SK-N-SH treated with all-trans-retinoic acid at 6 μM for 48 hours (cell line): ENCODE data around the gene CCM2.

Experiments
- ESRRG ChIP-seq: fragments of 250-450 bp; sonication (Bioruptor Pico); IDR thresholded peaks from 2 replicates; pipeline ENCODE4 v1.6.1; 2021; ENCODE audit warnings: mild to moderate bottlenecking
- TF ChIP-seq, protein P1 (sequence below): fragments of 250-450 bp; sonication (Bioruptor Pico); IDR thresholded peaks from 2 replicates; pipeline ENCODE4 v1.8.0; 2020; ENCODE audit warnings: mild to moderate bottlenecking, moderate library complexity, borderline replicate concordance

DNA sequence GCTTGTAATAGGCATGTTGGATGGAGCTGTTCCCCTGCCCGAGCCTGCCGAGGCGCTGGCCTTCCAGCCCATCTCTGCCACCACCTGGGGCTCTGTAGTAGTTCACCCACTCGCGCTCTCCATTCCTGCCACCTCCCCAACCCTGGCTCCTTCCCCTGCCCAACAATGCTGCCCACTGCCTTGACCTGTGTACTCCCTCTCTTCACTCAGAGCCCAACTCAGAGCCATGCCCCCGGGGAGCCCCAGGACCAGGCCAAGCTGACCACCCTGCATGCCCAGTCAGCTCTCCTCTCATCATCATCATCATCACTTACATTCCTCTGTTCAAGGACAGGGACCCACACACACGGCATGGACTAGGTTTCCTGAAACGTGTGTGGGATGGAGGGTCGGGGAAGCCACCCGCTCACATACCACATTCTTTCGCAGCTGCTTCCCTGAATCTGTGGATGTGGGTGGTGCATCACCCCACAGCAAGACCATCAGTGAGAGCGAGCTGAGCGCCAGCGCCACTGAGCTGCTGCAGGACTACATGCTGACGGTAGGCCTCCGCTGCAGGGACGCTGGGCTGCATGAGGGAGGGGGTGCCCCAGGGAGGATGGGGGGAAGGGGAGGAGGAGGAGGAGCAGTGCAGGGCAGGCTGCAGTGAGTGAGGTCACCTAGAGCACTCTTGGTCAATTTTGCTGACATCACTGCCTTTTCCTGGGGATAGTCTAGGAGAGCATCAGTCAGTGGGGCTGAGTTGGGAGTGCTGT is 73.2 kb downstream of the CCM2 start:
- TF ChIP-seq, protein P1, sequence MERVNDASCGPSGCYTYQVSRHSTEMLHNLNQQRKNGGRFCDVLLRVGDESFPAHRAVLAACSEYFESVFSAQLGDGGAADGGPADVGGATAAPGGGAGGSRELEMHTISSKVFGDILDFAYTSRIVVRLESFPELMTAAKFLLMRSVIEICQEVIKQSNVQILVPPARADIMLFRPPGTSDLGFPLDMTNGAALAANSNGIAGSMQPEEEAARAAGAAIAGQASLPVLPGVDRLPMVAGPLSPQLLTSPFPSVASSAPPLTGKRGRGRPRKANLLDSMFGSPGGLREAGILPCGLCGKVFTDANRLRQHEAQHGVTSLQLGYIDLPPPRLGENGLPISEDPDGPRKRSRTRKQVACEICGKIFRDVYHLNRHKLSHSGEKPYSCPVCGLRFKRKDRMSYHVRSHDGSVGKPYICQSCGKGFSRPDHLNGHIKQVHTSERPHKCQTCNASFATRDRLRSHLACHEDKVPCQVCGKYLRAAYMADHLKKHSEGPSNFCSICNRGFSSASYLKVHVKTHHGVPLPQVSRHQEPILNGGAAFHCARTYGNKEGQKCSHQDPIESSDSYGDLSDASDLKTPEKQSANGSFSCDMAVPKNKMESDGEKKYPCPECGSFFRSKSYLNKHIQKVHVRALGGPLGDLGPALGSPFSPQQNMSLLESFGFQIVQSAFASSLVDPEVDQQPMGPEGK (CRISPR knock-in tag) = no peak
- TF ChIP-seq ESRRG (CRISPR knock-in tag) = no peak
